HepG2 (cell line): ENCODE results near the gene PEX14. TPM values are rescaled to one million over a fixed set of nuclear protein-coding genes. Genes with fewer than 3 reads are reported as not detected.

Source experiments
- ATAC-seq: fragments of 200-7000 bp; cut with Tn5 transposase; 3 replicates; pipeline ENCODE4 v1.9.1; 2020; ENCODE audit warnings: mild to moderate bottlenecking, moderate library complexity
- BruUV-seq: library from RNA; stranded (reverse); fragments of 400-500 nt; replicated peaks from 2 replicates; lab custom pipeline; 2021; lab: Mats Ljungman, UMichigan
- CTCF ChIA-PET: fragments of 300-600 bp; formaldehyde crosslinking; extraction: SDS; loops from one replicate; lab custom pipeline; 2021; ENCODE audit warnings: low total read pairs, inconsistent platforms, low intra/inter-chr PET ratio; lab: Yijun Ruan, JAX
- POLR2A ChIA-PET: fragments of 350-600 bp; sonication (Branson Sonifier 250); formaldehyde crosslinking; loops from one replicate; lab custom pipeline; 2020; ENCODE audit warnings: antibody characterized with exemption, inconsistent platforms; lab: Yijun Ruan, JAX
- DNase-seq: peaks from one replicate; pipeline ENCODE4 v3.0.0-alpha.2; 2015; ENCODE audit warnings: low spot score
- FAIRE-seq: peaks from 3 replicates; lab custom pipeline; 2011; peaks lifted over from hg19 to GRCh38; lab: Jason Lieb, UNC
- H2AFZ ChIP-seq: one replicate; pipeline ENCODE4 v1.6.1; 2011; ENCODE audit warnings: low read length, inconsistent platforms
- H3K27ac ChIP-seq: fragments of 300-600 bp; 3 replicates; pipeline ENCODE4 v1.8.0; 2011; ENCODE audit warnings: mixed run types, mild to moderate bottlenecking, mixed read lengths, low read length, inconsistent platforms; ENCODE audit not compliant: insufficient read depth; ENCODE audit errors: extremely low read length
- H3K27me3 ChIP-seq, 2 experiments: fragments of 200-600 bp in 1 of 2; 2 replicates in 1 of 2; 3 replicates in 1 of 2; pipeline versions ENCODE4 v1.6.0 to v1.8.0; 2011; ENCODE audit warnings: low read length in 2 of 2, mild to moderate bottlenecking in 2 of 2, moderate library complexity in 2 of 2, inconsistent platforms in 1 of 2; ENCODE audit not compliant: insufficient read depth in 2 of 2, control insufficient read depth in 1 of 2
- H3K36me3 ChIP-seq, 2 experiments: fragments of 200-600 bp in 1 of 2; replicated peaks in 1 of 2; 2 replicates in 1 of 2; 3 replicates in 1 of 2; pipeline versions ENCODE4 v1.5.1 to v1.8.0; 2011; ENCODE audit warnings: low read length in 2 of 2, inconsistent platforms in 1 of 2; ENCODE audit not compliant: insufficient read depth in 2 of 2, control insufficient read depth in 1 of 2
- H3K4me1 ChIP-seq: 2 replicates; pipeline ENCODE4 v1.5.1; 2012; ENCODE audit warnings: low read length, inconsistent platforms; ENCODE audit not compliant: insufficient read depth
- H3K4me2 ChIP-seq: 2 replicates; pipeline ENCODE4 v1.6.0; 2011; ENCODE audit warnings: low read depth, low read length, inconsistent platforms
- H3K4me3 ChIP-seq, 3 experiments: fragments of 200-600 bp in 1 of 3; sonication (generic), shearing (Covaris generic) in 1 of 3; replicated peaks in 1 of 3; 2 replicates each; pipeline ENCODE4 v1.5.1; 2011 to 2016; ENCODE audit warnings: low read length in 3 of 3, inconsistent platforms in 2 of 3, low read depth in 2 of 3, mild to moderate bottlenecking in 2 of 3, control low read depth in 1 of 3, mixed read lengths in 1 of 3; ENCODE audit not compliant: insufficient read depth in 1 of 3
- H3K79me2 ChIP-seq: one replicate; pipeline ENCODE4 v1.6.1; 2011; ENCODE audit warnings: low read length, inconsistent platforms; ENCODE audit not compliant: insufficient read depth
- H3K9ac ChIP-seq: 2 replicates; pipeline ENCODE4 v1.6.0; 2011; ENCODE audit warnings: mild to moderate bottlenecking, low read depth, low read length, inconsistent platforms; ENCODE audit not compliant: insufficient read depth
- H3K9me3 ChIP-seq: 2 replicates; pipeline ENCODE4 v1.5.1; 2012; ENCODE audit warnings: mild to moderate bottlenecking, low read length
- H4K20me1 ChIP-seq: 2 replicates; pipeline ENCODE4 v1.6.0; 2011; ENCODE audit warnings: inconsistent platforms, mild to moderate bottlenecking, low read length, moderate library complexity; ENCODE audit not compliant: insufficient read depth
- GTF3A ChIP-seq: sonication (generic); formaldehyde crosslinking; conservative IDR thresholded peaks from 2 replicates; pipeline ENCODE4 v1.4.0; 2020; ENCODE audit warnings: mild to moderate bottlenecking, missing genetic modification reagents
- MATR3 ChIP-seq: sonication (generic); formaldehyde crosslinking; IDR thresholded peaks from 2 replicates; pipeline ENCODE4 v1.4.0; 2020; ENCODE audit warnings: missing genetic modification reagents
- MNT ChIP-seq: fragments of 450-650 bp; IDR thresholded peaks from 2 replicates; pipeline ENCODE4 v1.6.1; 2016
- NCOA1 ChIP-seq: sonication (generic); formaldehyde crosslinking; IDR thresholded peaks from 2 replicates; pipeline ENCODE4 v1.9.0; 2021; ENCODE audit warnings: missing genetic modification reagents
- TBL1XR1 ChIP-seq: fragments of 150-350 bp; IDR thresholded peaks from 2 replicates; pipeline ENCODE4 v1.6.1; 2014; ENCODE audit warnings: borderline replicate concordance, low read length; ENCODE audit not compliant: partially characterized antibody
- ZNF282 ChIP-seq: fragments of 450-650 bp; IDR thresholded peaks from 2 replicates; pipeline ENCODE4 v1.6.1; 2018; ENCODE audit not compliant: partially characterized antibody
- ZNF607 ChIP-seq: sonication (generic); formaldehyde crosslinking; IDR thresholded peaks from 2 replicates; pipeline ENCODE4 v1.5.1; 2020; ENCODE audit warnings: missing genetic modification reagents, mild to moderate bottlenecking, borderline replicate concordance
- ZUFSP ChIP-seq: sonication (generic); formaldehyde crosslinking; IDR thresholded peaks from 2 replicates; pipeline ENCODE4 v1.9.0; 2021; ENCODE audit warnings: missing genetic modification reagents, mild to moderate bottlenecking, borderline replicate concordance
- WGBS: methylation state at CpG from one replicate; pipeline ENCODE4 v1.1.6; 2017; ENCODE audit warnings: low lambda C conversion rate; 5-methylcytosine and 5-hydroxymethylcytosine counted together
- in situ Hi-C: cut with HindIII; loops from 2 replicates; pipeline ENCODE4 v1.10.0; 2017; ENCODE audit warnings: low pct_unique_long_range_greater_than_20kb; ENCODE audit not compliant: extremely low pct_ligation_motif_present
- intact Hi-C: fragments of 100-400 bp; cut with micrococcal nuclease; formaldehyde crosslinking; loops from one replicate; pipeline ENCODE4 v1.10.0; 2022; ENCODE audit not compliant: unreplicated experiment
- polyA plus RNA-seq, 8 experiments: library from polyadenylated mRNA; depleted of rRNA in 3 of 8; stranded (reverse) in 7 of 8; unstranded in 1 of 8; fragments of >200 nt; fragmentation: Illumina TruSeq in 4 of 8; extraction: Trizol in 4 of 8; gene quantifications; 2 replicates each; pipeline versions ENCODE4 v1.2.1 to v1.2.3, GENCODE V29; 2011 to 2016; ENCODE audit warnings: low read depth in 4 of 8, missing spikeins in 1 of 8, mixed read lengths in 1 of 8; ENCODE audit not compliant: insufficient read depth in 1 of 8
- total RNA-seq, 5 experiments: library from RNA; depleted of rRNA; stranded (reverse); fragments of >200 nt; fragmentation: Illumina TruSeq; extraction: Trizol; gene quantifications; 2 replicates each; pipeline ENCODE4 v1.2.3, GENCODE V29; 2016; ENCODE audit warnings: low read depth in 1 of 5

Gene PEX14
- total and polyA plus RNA-seq, 2 of the 13 experiments (the other 11 are each of a cell fraction or from before 2014, with no cell fraction given): 6.5 to 9.9 TPM

GRCh38 chr1:10528066-10529014 lies 53.6 kb downstream of the PEX14 start:
- H3K27me3 ChIP-seq: no peaks in the 10 kb centered on the region
- no peaks in the 10 kb centered on the region for H3K36me3 ChIP-seq
- peaks cover 31% of the 10 kb centered on the region for H3K4me1 ChIP-seq
- H3K4me2 ChIP-seq: no peak overlapping the region
- FAIRE-seq (no peak), DNase-seq (no peak), ATAC-seq (no peak)
- 91% methylated on average over 13 of the region's 13 CpGs for WGBS
- intact Hi-C loops (no loop called here), in situ Hi-C loops (no loop called here)
- no peak overlapping the region for H3K27ac ChIP-seq
- BruUV-seq: no TSS peak
- no peak overlapping the region for H2AFZ ChIP-seq
- CTCF ChIA-PET: no interaction called here
- H3K4me3 ChIP-seq: no peak overlapping the region
- no peak overlapping the region for H3K9ac ChIP-seq
- H4K20me1 ChIP-seq: no peaks in the 10 kb centered on the region; the same call in 1 of the 2 replicates
- no peaks in the 10 kb centered on the region for H3K9me3 ChIP-seq
- TF ChIP-seq GTF3A (no peak), ZNF282 (no peak), ZNF607 (CRISPR knock-in tag) (no peak), ZUFSP (CRISPR knock-in tag) (no peak), MATR3 (CRISPR knock-in tag) (no peak), NCOA1 (CRISPR knock-in tag) (no peak), TBL1XR1 (no peak), MNT (no peak)
- peaks cover 10% of the 10 kb centered on the region for H3K79me2 ChIP-seq
- POLR2A ChIA-PET: no interaction called here
